Neural cell (in vitro differentiated cells): ENCODE measurements around the gene RGL3. TPM values are rescaled to one million over a fixed set of nuclear protein-coding genes. Genes with fewer than 3 reads are reported as not detected.

Source experiments
- H2AFZ ChIP-seq: fragments of 200-600, 300-800 bp; sonication (generic), shearing (Covaris generic); 2 replicates; pipeline ENCODE4 v1.6.0; 2014; ENCODE audit warnings: low read depth, mild to moderate bottlenecking, antibody characterized with exemption, low read length, moderate library complexity
- H3F3A ChIP-seq: fragments of 200-600 bp; shearing (Covaris generic); 2 replicates; pipeline ENCODE4 v1.6.1; 2016; ENCODE audit warnings: mild to moderate bottlenecking, moderate library complexity, mixed read lengths, antibody characterized with exemption, low read length; ENCODE audit not compliant: insufficient read depth, poor library complexity, severe bottlenecking
- H3K27ac ChIP-seq: fragments of 200-600, 300-800 bp; sonication (generic), shearing (Covaris generic); 2 replicates; pipeline ENCODE4 v1.5.1; 2014; ENCODE audit warnings: mild to moderate bottlenecking, low read length, moderate library complexity
- H3K27me3 ChIP-seq: fragments of 300-800, 200-600 bp; sonication (generic), shearing (Covaris generic); 2 replicates; pipeline ENCODE4 v1.6.0; 2014; ENCODE audit warnings: mild to moderate bottlenecking, low read depth, low read length, moderate library complexity; ENCODE audit not compliant: insufficient read depth
- H3K36me3 ChIP-seq: fragments of 300-800, 200-600 bp; sonication (generic), shearing (Covaris generic); 2 replicates; pipeline ENCODE4 v1.5.1; 2014; ENCODE audit warnings: mild to moderate bottlenecking, antibody characterized with exemption, low read length, moderate library complexity; ENCODE audit not compliant: insufficient read depth
- H3K4me2 ChIP-seq: fragments of 300-800, 200-600 bp; sonication (generic), shearing (Covaris generic); 2 replicates; pipeline ENCODE4 v1.6.0; 2014; ENCODE audit warnings: mild to moderate bottlenecking, low read length
- H3K4me3 ChIP-seq: fragments of 300-800, 200-600 bp; sonication (generic), shearing (Covaris generic); 2 replicates; pipeline ENCODE4 v1.5.1; 2014; ENCODE audit warnings: mild to moderate bottlenecking, low read length, moderate library complexity
- H3K79me2 ChIP-seq: fragments of 200-600 bp; shearing (Covaris generic); replicated peaks from 2 replicates; pipeline ENCODE4 v1.6.0; 2014; ENCODE audit warnings: mild to moderate bottlenecking, low read length, moderate library complexity; ENCODE audit not compliant: insufficient read depth
- H3K9ac ChIP-seq: fragments of 300-800, 200-600 bp; sonication (generic), shearing (Covaris generic); 2 replicates; pipeline ENCODE4 v1.6.1; 2016; ENCODE audit warnings: mild to moderate bottlenecking, low read length, mixed read lengths
- H3K9me2 ChIP-seq: fragments of 200-600 bp; shearing (Covaris generic); 2 replicates; pipeline ENCODE4 v1.6.1; 2016; ENCODE audit warnings: mild to moderate bottlenecking, low read length, mixed read lengths; ENCODE audit not compliant: insufficient read depth
- H3K9me3 ChIP-seq: fragments of 200-600, 300-800 bp; sonication (generic), shearing (Covaris generic); 2 replicates; pipeline ENCODE4 v1.6.1; 2016; ENCODE audit warnings: mild to moderate bottlenecking, mixed run types, low read length, moderate library complexity, mixed read lengths
- H4K20me1 ChIP-seq: fragments of 200-600 bp; shearing (Covaris generic); 2 replicates; pipeline ENCODE4 v1.6.1; 2016; ENCODE audit warnings: mild to moderate bottlenecking, mixed run types; ENCODE audit not compliant: insufficient read depth
- EP300 ChIP-seq: fragments of 450-650 bp; conservative IDR thresholded peaks from 2 replicates; pipeline ENCODE4 v1.6.1; 2014; ENCODE audit warnings: antibody characterized with exemption, mild to moderate bottlenecking, moderate library complexity; ENCODE audit not compliant: poor library complexity, severe bottlenecking
- EZH2 ChIP-seq: fragments of 200-600, 300-800 bp; shearing (Covaris generic), sonication (generic); IDR thresholded peaks from 2 replicates; pipeline ENCODE4 v1.6.1; 2014; ENCODE audit warnings: antibody characterized with exemption, low read length, borderline replicate concordance, mild to moderate bottlenecking; ENCODE audit not compliant: insufficient read depth, poor library complexity, severe bottlenecking
- MXI1 ChIP-seq: fragments of 450-650 bp; conservative IDR thresholded peaks from 2 replicates; pipeline ENCODE4 v1.6.1; 2014; ENCODE audit warnings: antibody characterized with exemption, mild to moderate bottlenecking; ENCODE audit not compliant: poor library complexity, severe bottlenecking
- POLR2AphosphoS5 ChIP-seq: IDR thresholded peaks from 2 replicates; pipeline ENCODE4 v1.6.1; 2012
- RAD21 ChIP-seq: fragments of 450-650 bp; conservative IDR thresholded peaks from 2 replicates; pipeline ENCODE4 v1.6.1; 2014; ENCODE audit warnings: antibody characterized with exemption, mild to moderate bottlenecking, moderate library complexity
- REST ChIP-seq: IDR thresholded peaks from 2 replicates; pipeline ENCODE4 v1.6.1; 2012; ENCODE audit warnings: borderline replicate concordance
- SMC3 ChIP-seq: fragments of 450-650 bp; conservative IDR thresholded peaks from 2 replicates; pipeline ENCODE4 v1.6.1; 2014; ENCODE audit warnings: antibody characterized with exemption, mild to moderate bottlenecking, moderate library complexity; ENCODE audit not compliant: poor library complexity
- TAF1 ChIP-seq: IDR thresholded peaks from 2 replicates; pipeline ENCODE4 v1.6.1; 2012; ENCODE audit warnings: low read depth
- polyA plus RNA-seq: library from polyadenylated mRNA; depleted of rRNA; stranded (reverse); fragments of >200 nt; gene quantifications from 2 replicates; pipeline ENCODE4 v1.2.3, GENCODE V29; 2014
- TF ChIP-seq, protein P1 (sequence below): fragments of 450-650 bp; IDR thresholded peaks from 2 replicates; pipeline ENCODE4 v1.5.1; 2014; ENCODE audit warnings: antibody characterized with exemption, mild to moderate bottlenecking, moderate library complexity; ENCODE audit not compliant: poor library complexity, severe bottlenecking

RGL3 gene
- polyA plus RNA-seq, 1 donor from 2014 or later, result not detected

GRCh38 chr19:11464333-11465265 lies 45.5 kb upstream of the RGL3 start:
- Histone ChIP-seq H3K36me3 (no peaks in the 10 kb centered on the region), H3K4me3 (no peak overlapping the region), H3K27ac (no peak overlapping the region), H3K27me3 (no peaks in the 10 kb centered on the region), H3K9ac (no peak overlapping the region), H3F3A (no peaks in the 10 kb centered on the region), H2AFZ (no peak overlapping the region), H4K20me1 (no peaks in the 10 kb centered on the region), H3K4me2 (no peak overlapping the region), H3K9me2 (no peaks in the 10 kb centered on the region), H3K79me2 (peaks cover 10% of the 10 kb centered on the region), H3K9me3 (no peaks in the 10 kb centered on the region)
- no peak for TF ChIP-seq EP300
- TF ChIP-seq EZH2, result no peak
- no peak for TF ChIP-seq TAF1
- no peak for TF ChIP-seq RAD21
- TF ChIP-seq, protein P1, sequence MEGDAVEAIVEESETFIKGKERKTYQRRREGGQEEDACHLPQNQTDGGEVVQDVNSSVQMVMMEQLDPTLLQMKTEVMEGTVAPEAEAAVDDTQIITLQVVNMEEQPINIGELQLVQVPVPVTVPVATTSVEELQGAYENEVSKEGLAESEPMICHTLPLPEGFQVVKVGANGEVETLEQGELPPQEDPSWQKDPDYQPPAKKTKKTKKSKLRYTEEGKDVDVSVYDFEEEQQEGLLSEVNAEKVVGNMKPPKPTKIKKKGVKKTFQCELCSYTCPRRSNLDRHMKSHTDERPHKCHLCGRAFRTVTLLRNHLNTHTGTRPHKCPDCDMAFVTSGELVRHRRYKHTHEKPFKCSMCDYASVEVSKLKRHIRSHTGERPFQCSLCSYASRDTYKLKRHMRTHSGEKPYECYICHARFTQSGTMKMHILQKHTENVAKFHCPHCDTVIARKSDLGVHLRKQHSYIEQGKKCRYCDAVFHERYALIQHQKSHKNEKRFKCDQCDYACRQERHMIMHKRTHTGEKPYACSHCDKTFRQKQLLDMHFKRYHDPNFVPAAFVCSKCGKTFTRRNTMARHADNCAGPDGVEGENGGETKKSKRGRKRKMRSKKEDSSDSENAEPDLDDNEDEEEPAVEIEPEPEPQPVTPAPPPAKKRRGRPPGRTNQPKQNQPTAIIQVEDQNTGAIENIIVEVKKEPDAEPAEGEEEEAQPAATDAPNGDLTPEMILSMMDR, result no peak
- TF ChIP-seq REST, result no peak
- TF ChIP-seq MXI1, result no peak
- TF ChIP-seq SMC3, result no peak
- no peak for TF ChIP-seq POLR2AphosphoS5

GRCh38 chr19:11463391-11463790 lies 44.3 kb upstream of the RGL3 start:
- Histone ChIP-seq H3K9me2 (no peaks in the 10 kb centered on the region), H3K9me3 (no peaks in the 10 kb centered on the region), H3K27me3 (no peaks in the 10 kb centered on the region), H3F3A (no peaks in the 10 kb centered on the region), H3K79me2 (peaks cover 5% of the 10 kb centered on the region), H3K36me3 (no peaks in the 10 kb centered on the region), H2AFZ (no peak overlapping the region), H3K9ac (no peak overlapping the region), H4K20me1 (no peaks in the 10 kb centered on the region), H3K27ac (no peak overlapping the region), H3K4me2 (no peak overlapping the region), H3K4me3 (no peak overlapping the region)
- TF ChIP-seq POLR2AphosphoS5, result no peak
- TF ChIP-seq RAD21, result no peak
- TF ChIP-seq, protein P1, result no peak
- no peak for TF ChIP-seq MXI1
- no peak for TF ChIP-seq TAF1
- TF ChIP-seq EP300, result no peak
- TF ChIP-seq REST, result no peak
- TF ChIP-seq SMC3, result no peak
- TF ChIP-seq EZH2, result no peak
